HG02642 (cell line): ENCODE results near the gene TPRN.

Experiments
- ATAC-seq: cut with Tn5 transposase; IDR thresholded peaks from one replicate; pipeline ENCODE4 v1.9.1; 2021; ENCODE audit warnings: mild to moderate bottlenecking; ENCODE audit not compliant: unreplicated experiment, poor library complexity

The TPRN gene

DNA sequence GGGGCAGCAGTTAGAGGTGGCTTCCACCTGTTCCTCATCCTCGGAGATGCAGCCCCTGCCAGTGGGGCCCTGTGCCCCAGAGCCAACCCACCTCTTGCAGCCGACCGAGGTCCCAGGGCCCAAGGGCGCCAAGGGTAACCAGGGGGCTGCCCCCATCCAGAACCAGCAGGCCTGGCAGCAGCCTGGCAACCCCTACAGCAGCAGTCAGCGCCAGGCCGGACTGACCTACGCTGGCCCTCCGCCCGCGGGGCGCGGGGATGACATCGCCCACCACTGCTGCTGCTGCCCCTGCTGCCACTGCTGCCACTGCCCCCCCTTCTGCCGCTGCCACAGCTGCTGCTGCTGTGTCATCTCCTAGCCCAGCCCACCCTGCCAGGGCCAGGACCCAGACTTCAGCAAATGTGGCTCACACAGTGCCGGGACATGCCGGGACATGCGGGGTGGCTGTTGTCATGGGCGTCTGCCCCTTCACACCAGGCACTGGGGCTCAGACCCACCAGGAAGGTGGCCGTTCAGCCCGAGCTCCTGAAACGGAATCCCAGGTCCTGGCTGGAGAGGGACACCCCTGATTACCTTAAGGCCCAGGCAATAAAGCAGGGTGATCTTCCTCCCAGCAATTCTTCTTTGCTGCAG is 25.3 kb upstream of the TPRN start:
- no peak for ATAC-seq

DNA sequence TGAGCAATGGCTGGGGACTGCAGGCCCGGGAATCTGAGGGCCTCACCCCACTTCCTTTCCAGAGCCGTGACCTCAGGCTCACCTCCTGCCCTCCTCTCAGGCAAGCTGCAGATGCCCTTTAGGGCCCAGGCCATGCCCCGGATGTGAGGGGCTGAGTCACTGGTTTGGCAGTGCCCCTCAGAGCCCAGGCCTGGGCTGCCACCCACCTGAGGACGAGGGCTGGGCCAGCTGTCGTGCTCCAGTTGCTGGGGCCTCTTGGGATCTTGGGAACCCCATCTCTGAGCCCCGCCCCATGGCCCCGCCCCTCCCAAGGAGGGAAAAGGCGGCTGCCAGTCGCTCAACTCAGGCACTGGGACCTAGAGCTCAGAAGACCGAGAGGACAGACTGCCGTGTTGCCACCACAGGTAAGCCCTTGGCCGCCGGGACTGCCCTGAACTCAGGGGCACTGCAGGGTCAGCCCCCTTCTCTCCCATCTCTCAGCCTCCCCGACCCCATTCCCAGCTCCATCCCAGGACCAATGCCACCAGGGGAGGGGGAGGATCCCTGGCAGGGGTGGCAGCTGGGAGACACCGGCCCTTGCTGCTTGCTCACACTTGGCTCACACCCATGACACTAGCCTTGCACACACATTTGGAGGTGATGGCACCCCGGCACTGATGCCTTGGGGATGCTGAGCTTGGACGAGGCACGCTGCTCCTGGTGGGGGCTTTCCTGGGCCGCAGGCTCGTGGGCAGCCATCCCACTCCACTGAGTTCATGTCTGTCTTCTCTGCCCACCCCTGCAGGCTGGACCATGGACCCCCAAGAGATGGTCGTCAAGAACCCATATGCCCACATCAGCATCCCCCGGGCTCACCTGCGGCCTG is 24.5 kb upstream of the TPRN start, which contains the start of gene CYSRT1:
Gene CYSRT1 (plus strand): TSS at position 345 of the 865 bp plus-strand sequence. CDS start 448 bp downstream, at position 793.
- no peak for ATAC-seq

DNA sequence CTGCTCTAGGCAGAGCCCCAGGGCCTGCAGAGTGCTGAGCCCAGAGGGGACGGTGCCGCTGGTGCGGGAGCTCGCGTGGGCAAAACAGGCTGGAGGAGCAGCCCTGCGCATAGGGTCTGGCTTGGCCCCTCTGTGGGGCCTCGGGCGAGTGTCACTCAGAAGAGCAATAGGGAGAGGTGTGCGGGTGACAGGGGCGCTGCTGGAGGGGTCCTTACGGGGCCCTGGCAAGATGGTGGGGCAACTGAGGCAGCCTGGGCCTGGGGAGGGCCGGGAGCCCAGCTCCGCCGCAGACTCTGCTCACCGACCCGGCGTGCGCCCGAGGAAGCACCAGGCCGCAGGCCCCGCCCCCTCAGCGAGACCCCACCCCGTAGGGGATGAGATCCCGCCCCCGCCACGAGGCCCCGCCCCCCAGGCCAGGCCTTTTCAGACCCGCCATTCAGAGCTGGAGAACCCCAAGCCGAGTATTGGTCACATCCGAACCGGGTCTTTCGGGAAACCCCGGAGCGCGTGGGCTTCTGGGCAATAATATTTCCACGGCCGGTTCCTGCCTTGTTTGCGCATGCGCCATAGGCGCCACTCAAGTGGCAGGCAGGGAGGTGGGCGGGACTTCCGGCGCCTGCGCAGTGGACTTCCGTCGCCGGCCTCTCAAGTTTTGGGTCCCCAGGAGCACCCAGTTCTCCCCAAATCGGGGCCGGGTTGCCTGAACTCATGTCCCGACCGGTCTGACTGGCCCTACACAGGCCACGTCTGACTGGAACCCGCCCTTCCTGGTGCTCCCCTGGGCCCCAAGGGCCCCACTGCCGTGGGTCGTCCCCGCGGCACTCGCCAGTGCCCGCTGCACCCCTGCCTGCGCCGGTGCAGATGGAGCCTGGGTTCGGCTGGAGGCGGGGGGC is 22.8 kb upstream of the TPRN start:
- peak; percentile 73 for ATAC-seq

DNA sequence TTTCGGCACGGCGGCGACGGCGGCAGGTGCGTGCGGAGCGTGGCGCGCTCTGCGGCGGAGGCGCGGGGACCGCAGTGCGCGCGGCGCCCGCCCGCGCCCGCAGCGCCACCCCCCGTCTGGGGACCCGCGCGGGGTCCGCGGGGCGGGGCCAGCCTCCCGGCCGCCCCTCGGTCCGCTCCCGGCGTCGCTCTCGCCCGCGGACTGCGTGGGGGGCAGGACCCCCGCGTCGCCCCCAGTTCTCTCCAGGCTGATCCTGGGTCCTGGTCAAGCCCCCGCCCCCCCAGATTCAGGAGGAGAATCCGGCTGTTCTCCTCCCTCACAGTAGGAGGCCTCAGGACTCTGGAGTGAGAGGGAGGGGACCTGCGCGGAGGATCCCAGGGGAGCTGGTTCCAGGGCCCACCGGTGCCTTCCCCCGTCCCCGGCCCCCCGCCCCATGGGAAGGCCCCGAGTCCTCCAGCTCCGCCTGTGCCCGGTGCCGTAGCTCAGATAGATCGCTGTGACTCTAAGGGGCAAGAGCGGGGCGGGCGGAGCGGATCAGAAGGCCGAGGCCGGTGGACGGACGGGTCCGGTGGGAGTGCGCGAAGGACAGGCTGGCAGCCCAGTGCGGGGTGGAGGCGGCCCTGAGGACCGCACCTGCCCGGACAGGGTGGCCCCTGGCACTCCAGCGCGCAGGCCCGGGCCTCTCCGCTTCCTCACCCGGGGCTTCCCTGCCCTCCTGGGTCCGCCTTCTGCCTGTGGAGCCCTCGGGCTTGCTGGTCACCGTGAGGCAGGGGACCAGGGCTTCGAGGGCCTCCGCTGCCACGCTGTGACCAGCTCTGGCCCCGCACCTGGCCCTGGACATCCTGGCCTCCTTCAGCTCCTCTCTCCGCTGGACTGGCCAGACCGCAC is 21.9 kb upstream of the TPRN start, which contains the start of gene RNF208:
Gene RNF208 (minus strand): TSS at position 51 of the 888 bp plus-strand sequence. CDS start 1,028 bp downstream, outside the sequence.
- peak; percentile 2 for ATAC-seq

DNA sequence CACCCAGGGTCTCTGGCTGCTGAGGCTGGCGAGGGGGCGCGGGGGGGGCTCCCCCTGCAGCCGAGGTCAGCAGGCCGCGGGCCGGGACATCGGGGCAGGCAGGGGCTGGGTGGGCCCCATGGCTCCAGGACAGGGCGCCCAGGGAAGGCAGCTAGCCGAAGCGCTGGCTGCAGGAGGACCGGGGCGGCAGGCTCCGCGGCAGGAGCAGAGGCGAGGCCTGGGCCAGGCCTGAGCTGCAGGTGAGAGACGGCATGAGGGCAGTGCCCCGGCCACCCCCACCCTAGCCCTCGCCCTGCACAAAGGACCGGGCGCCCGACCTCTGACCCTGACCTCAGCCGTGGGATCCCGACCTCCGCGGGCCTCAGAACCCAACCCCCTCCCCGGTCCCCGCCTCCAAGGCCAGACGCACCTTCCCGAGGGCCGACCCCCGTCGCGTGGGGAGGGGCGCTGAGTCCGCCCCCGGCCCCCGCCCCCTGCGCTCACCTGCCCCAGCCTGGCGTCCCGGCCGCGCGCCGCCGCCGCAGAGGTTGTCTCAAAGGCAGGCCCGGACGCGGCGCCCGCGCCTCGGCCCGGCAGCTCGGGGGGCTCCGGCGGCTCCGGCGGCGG is 21.1 kb upstream of the TPRN start:
- no peak for ATAC-seq

DNA sequence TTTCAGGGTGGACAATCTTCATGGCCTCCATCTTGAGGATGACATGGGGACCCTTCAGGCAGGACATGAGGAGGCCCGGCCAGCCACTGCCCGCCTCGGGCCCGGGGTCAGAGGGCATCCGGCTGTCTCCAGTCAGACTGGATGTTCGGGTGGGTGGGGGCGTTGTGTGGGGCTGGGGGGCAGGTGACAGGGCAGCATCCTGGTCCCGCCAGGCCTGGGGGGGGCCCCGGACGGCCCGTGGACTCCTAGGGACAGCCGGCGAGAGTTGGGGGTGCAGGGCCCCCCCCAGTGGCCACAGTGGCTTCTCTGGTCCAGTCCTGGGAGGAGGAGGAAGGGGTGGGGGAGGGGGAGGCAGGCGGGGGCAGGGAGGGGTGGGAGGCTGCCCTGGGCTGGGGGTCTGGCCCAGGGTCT is 20.6 kb upstream of the TPRN start:
- no peak for ATAC-seq

DNA sequence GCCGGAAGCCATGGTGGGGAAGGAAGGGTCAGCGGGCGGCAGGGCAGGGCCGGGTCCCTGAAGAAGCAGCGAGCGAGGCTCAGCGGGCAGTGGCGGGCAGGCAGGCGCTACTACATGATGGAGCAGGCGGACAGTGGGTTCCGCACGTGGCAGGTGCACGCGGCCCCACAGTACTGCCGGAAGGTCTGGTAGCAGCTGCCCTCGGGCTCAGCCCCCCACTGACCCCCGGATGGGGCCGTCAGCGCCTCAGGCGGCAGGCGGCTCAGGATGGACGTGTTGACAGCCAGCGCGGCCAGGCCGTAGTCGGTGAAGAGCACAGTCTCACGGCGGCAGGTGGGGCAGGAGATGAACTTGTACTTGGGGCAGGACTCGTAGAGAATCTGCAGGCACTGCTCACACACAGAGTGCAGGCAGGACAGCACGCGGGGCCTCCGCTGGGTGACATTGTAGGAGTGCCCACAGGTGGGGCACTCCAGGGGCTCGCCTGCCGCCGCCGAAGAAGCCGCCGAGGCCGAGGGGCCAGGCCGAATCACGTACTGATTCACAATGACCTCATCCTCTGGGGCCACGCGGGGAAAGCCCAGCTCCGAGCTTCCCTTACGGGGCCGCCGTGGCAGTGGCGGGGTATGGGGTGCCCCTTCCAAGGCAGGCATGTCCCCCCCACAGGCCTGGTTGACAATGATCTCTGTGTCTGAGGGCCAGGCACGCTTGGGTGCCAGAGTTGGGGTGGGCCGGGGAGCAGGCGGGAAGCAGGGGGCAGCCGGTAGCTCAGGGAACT is 20.0 kb upstream of the TPRN start:
- ATAC-seq: no peak

DNA sequence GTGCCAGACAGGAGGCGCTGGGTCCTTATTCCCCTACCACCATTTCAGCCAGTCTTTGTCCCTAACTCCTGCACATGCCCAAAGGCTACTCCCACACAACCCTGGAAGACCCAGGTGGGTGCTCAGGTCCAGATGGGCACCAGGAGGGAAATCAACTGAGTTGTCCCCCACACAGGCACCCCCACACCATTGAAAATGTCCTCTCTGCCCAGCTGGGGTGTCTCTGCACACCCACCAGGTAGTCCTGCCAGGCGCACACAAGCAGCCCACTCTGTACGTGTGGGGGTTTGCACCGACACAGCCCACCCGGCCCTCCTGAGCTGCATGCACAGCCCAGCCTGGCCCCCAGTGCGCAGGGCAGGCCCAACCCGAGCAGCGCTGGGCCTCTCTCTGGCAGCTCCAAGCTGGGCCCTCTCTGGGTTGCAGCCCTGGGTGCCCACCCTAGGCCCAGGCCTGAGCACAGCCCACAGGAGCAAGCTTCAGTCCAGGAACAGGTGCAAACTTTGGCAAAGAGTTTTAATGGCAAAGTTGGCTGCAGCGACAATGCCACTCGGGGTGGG is 19.3 kb upstream of the TPRN start:
- no peak for ATAC-seq

DNA sequence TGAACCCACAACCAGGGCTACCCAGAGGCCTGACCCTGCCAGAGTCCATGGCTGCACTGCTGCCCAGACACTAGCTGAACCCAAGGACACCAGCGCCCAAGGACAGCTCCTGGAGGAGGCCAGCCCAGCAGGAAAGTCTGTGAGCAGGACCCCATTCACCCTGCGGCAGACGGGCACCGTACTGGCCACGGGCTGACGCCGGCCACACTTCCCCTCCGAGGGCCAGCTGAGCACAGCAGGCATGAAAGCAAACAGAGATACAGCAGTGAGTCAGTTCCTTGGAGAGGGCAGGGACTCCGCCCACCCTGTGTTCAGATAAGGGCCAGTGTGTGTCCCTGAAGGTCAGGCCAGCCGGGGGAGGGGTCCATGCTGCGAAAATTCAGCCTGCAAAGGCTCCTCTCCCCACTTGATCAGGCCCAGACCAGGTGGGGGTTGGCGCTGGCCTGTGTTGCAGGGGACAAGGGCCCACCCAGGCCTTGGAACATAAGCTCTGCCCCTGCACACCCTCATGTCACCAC is 18.3 kb upstream of the TPRN start:
- no peak for ATAC-seq

DNA sequence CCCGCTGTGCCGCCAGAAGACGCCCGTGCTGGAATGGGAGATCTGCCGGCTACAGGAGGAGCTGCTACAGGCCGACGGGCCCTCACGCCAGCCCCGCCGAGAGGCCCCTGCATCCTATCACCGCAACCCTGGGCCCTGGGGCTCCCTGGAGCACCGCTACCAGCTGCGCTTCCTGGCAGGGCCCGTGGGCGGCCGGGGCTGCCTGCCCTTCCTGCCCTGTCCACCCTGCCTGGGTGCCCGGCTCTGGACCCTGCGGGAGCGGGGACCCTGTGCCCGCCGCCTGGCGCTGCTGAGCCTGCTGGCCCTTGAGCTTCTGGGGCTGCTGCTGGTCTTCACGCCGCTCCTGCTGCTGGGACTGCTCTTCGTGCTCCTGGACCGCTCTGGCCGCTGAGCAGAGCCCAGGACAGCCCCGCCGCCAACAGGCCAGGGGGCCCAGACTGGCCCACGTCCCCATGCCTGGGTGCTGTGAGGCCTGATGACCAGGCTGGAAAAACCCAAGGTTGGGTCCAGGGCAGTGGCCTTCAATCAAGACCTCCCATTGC is 17.7 kb upstream of the TPRN start:
- ATAC-seq: no peak

DNA sequence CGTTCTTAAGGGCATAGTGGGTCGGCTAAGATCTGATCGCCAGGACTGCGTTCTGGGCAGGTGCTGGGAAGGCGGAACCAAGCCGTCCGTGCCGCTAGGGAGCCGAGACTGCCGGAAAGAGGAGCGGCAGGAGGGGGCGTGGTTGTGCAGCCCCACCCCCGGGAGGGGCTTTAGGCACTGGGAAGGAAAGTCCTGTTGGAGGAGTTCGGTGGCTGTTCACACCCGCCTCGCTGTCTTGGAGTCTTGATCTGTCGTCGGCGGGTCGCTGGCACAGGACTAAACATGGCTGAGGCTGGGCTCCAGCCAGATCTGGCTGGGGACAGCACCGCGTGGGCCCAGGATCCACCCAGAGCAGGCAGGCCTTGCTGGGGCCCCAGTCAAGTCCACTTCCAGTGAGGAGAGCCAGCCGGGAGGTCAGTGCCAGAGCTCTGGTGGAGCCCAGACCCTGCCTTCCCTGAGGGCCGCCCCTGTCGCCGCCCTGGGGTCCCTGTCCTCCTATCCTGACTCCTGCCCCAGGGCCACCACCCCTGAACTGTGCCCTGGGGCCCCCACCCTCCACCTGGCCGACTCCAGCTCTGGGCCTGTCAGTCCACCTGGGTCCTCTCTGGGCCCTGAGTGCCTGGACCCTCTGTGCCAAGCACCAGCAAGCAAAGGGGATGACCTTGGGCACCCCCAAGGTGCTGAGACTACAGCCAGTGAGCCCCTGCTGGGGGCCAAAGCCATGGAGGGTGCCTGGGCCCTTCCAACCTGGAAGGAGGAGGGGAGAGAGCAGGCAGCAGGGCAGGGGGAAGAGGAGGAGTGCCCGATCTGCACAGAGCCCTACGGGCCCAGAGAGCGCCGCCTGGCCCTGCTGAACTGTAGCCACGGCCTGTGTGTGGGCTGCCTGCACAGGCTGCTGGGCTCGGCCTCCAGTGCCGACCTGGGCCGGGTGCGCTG is 17.0 kb upstream of the TPRN start:
- ATAC-seq: no peak

DNA sequence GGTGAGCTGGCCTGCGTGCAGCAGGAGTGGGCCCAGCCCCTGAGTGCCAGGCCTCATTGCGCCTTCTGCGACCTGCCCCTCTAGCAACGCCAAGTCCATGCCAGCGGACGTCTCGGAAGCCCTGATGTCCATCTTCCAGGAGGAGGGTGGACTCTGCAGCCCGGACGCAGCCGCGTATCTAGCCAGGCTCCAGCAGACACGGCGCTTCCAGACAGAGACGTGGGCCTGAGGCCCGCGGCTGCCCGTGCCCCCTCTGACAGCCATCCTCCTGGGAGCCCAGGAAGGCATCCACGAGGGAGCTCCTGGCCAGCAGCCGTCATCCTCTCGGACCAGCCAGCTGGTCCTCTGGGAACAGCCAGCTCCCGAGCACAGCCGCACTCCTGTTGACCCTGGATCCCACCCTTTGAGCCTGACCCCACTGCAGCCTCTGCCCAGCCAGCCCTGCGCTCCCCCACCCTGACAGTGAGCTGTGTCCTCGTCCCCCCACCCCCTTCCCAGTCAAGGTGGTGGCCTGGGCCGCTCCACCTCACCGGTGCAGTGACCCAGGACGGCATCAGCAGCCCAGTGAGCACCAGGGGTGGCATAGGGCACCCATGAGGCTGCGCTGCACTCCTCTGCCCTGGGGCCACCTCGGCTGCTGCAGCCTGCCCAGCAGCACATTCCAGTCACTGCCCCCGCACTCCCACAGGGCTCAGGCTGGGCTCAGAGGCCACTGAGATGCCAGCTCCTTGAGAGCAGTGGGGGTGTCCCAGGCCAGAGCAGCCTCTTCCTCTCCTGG is 15.8 kb upstream of the TPRN start:
- ATAC-seq: no peak

DNA sequence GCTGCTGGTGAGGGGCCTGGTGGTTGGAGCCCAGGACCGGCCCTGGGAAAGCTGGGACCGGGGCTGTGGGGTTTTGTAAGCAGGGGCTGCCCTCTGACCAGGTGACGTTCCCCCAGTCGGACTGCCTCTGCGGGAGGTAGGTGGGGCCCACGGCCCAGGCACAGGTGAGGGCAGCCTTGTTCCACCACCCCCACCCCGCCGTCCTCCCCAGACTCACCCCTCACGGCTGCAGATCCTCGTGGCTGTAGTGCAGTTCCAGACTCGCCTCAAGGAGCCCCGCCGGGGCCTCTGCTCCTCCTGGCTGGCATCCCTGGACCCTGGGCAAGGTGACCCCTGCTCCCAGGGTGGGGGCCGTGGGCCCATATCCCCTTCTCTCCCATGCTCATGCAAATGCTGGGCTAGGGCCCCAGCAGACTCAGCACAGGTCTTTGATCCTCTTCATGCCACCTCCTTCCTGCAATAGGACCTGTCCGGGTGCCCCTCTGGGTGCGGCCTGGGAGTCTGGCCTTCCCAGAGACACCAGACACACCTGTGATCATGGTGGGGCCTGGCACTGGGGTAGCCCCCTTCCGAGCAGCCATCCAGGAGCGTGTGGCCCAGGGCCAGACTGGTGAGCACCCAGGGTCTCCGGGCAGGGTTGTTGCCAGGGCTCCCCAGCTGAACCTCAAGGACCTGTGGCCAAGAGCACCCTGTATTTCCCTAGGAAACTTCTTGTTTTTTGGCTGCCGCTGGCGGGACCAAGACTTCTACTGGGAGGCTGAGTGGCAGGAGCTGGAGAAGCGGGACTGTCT is 14.8 kb upstream of the TPRN start:
- ATAC-seq: no peak

DNA sequence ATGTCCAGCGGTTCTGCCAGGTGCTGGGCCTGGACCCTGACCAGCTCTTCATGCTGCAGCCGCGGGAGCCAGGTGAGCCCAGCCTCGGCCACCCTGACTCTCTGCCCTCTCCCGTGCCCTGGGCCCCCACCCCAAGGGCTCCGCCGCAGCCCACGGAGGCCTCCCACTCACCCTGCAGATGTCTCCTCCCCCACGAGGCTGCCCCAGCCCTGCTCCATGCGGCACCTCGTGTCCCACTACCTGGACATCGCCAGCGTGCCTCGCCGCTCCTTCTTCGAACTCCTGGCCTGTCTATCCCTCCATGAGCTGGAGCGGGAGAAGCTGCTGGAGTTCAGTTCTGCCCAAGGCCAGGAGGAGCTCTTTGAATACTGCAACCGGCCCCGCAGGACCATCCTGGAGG is 14.1 kb upstream of the TPRN start:
- no peak for ATAC-seq
